ENCODE results near the gene XNDC1N.
"Not testable (repeated sequence)": the region's sequence is repeated elsewhere in the genome, so short reads cannot be mapped to it uniquely, and the experiment has no call there.

The XNDC1N gene

DNA sequence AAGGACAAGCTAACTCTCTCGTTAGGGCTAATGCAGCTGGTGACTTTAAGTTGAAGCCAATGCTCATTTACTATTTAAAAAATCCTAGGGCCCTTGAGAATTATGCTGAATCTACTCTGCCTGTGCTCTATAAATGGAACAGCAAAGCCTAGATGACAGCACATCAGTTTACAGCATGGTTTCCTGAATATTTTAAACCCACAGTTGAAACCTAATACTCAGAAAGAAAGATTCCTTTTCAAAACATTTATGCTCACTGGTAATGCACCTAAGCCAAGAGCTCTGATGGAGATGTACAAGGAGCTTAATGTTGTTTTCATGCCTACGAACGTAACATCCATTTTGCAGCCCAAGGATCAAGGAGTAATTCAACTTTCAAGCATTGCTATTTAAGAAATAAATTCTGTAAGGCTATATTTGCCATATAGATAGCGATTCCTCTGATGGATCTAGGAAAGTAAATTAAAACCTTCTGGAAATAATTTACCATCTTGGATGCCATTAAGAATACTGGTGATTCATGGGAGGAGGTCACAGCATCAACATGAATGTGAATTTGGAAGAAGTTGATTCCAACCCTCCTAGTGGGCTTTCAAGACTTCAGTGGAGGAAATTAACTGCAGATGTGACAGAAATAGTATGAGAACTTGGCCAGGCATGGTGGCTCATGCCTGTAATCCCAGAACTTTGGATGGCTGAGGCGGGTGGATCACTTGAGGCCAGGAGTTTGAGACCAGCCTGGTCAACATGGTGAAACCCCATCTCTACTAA lies 14.5 kb downstream of the XNDC1N start:
- no peak for TF ChIP-seq ZNF274 (IDR thresholded peaks at IDR 0.05; ENCODE audit: low read depth, low read length)
- H3K4me3 ChIP-seq (ENCODE audit: low read length) = no peak overlapping the region

DNA sequence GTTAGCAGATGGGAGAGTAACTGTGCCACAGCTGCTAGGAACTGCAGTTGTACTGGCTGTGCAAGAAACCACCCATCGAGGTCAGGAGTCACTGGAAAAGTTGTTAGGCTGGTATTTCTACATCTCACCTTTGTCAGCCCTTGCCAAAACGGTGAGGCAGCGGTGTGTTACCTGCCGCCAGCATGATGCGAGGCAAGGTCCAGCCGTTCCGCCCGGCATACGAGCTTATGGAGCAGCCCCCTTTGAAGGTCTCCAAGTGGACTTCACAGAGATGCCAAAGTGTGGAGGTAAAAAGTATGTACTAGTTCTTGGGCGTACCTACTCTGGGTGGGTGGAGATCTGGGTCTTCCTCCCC lies 16.4 kb downstream of the XNDC1N start:
- not testable (repeated sequence) for H3K4me3 ChIP-seq (ENCODE audit: low read length)

DNA sequence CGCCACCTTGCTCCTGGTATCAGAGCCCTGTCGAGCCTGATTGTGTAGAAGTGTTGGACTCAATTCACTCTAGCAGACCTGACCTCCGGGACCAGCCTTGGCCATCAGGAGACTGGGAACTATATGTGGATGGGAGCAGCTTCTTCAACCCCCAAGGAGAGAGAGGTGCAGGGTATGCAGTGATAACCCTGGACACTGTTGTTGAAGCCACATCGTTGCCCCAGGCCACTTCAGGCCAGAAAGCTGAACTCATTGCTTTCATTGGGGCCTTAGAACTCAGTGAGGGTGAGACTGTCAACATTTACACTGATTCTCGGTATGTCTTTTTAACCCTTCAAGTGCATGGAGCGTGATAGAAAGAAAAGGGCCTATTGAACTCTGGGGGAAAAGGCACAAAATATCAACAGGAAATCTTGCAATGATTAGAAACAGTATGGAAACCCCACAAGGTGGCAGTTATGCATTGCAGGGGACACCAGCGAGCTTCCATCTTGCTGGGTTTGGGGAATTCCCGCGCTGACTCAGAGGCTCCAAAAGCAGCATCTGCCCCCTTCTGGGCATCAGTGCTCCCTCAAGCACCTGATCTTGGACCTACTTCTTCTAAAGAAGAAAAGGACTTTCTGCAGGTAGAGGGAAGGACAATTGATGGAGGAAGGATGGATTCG lies 16.9 kb downstream of the XNDC1N start:
- not testable (repeated sequence) for H3K4me3 ChIP-seq (ENCODE audit: low read length)

DNA sequence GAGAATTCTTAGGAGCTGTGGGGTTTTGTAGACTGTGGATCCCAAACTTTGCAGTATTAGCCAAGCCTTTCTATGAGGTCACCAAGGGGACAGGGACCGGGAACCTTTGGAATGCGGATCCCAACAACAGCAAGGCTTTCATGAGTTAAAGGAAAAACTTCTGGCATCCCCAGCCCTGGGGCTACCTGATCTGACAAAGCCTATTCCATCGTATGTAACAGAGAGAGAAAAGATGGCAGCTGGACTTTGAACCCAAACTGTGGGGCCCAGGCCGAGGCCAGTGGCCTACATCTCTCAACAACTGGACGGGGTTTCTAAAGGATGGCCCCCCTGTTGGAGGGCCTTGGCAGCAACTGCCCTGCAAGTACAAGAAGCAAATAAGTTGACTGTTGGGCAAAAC lies 17.6 kb downstream of the XNDC1N start:
- H3K4me3 ChIP-seq (ENCODE audit: low read length) = not testable (repeated sequence)

DNA sequence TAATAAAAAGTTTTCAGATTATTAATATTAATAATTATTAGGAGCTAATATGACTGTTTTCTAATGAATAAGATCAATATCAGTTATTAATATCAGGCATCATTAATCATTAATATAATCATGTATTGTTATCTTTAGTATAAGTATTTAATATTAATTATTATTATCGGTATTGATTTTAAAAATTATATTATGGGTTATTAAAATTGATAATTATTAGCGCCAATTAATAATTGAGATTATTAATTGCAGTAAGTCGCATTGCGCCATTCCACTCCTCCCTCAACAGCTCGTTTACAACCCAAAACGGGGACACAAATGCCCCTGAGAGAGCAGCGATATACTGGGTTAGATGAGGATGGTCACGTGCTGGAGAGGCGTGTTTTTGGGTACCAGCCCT lies 20.2 kb downstream of the XNDC1N start:
- no peak for TF ChIP-seq ZNF274 (IDR thresholded peaks at IDR 0.05; ENCODE audit: low read depth, low read length)
- H3K4me3 ChIP-seq (ENCODE audit: low read length) = no peak overlapping the region

DNA sequence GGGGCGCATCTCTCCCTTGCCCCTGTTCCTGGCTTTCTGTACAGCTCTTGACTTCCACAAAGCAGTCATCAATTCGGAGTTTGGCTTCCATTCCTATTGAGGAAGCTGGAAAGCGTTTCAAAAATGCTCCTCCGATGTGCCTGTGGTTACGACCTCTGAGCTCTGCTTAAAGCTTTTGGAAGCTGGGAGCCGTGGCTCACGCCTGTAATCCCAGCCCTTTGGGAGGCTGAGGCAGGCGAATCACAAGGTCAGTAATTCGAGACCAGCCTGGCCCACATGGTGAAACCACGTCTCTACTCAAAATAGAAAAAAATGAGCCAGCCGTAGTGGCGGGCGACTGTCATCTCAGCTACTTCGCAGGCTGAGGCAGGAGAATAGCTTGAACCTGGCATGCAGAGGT lies 27.3 kb downstream of the XNDC1N start:
- H3K4me3 ChIP-seq (ENCODE audit: low read length) = not testable (repeated sequence)

DNA sequence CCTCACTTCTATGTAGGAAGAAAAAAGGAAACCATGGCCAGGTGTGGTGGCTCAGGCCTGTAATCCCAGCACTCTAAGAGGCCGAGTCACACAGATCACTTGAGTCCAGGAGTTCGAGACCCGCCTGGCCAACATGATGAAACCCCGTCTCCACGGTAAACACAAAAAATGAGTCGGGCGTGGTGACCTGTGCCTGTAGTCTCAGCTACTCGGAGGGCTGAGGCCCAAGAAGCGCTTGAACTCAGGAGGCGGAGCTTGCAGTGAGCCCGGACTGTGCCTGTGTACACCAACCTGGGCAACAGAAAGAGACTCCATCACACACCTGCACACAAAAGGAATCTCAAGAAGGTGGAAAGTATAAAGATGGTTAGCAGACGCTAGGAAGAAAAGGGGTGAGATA lies 32.4 kb downstream of the XNDC1N start:
- TF ChIP-seq ZNF274 (IDR thresholded peaks at IDR 0.05; ENCODE audit: low read depth, low read length) = no peak

DNA sequence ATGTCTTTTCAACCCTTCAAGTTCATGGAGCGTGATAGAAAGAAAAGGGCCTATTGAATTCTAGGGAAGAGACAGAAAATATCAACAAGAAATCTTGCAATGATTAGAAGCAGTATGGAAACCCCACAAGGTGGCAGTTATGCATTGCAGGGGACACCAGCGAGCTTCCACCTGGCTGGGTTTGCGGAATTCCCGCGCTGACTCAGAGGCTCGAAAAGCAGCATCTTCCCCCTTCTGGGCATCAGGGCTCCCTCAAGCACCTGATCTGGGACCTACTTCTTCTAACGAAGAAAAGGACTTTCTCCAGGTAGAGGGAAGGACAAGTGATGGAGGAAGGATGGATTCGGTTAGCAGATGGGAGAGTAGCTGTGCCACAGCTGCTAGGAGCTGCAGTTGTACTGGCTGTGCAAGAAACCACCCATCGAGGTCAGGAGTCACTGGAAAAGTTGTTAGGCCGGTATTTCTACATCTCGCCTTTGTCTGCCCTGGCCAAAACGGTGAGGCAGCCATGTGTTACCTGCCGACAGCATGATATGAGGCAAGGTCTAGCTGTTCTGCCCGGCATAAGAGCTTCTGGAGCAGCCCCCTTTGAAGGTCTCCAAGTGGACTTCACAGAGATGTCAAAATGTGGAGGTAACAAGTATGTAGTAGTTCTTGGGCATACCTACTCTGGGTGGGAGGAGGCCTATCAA lies 39.1 kb downstream of the XNDC1N start:
- H3K4me3 ChIP-seq (ENCODE audit: low read length) = not testable (repeated sequence)

More for the DNA sequence above, 32.4 kb downstream of the XNDC1N start:
- no peak overlapping the region for H3K4me3 ChIP-seq (ENCODE audit: low read length)

DNA sequence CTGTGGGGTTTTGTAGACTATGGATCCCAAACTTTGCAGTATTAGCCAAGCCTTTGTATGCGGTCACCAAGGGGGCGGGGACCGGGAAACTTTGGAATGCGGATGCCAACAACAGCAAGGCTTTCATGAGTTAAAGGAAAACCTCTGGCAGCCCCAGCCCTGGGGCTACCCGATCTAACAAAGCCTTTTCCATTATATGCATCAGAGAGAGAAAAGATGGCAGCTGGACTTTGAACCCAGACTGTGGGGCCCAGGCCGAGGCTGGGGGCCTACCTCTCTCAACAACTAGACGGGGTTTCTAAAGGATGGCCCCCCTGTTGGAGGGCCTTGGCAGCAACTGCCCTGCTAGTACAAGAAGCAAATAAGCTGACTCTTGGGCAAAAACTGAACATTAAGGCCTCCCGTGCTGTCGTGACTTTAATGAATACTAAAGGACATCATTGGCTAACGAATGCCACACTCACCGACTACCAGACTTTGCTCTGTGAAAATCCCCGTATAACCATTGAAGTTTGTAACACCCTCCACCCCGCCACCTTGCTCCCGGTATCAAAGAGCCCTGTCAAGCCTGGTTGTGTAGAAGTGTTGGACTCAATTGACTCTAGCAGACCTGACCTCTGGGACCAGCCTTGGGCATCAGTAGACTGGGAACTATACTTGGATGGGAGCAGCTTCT lies 39.9 kb downstream of the XNDC1N start:
- not testable (repeated sequence) for H3K4me3 ChIP-seq (ENCODE audit: low read length)

DNA sequence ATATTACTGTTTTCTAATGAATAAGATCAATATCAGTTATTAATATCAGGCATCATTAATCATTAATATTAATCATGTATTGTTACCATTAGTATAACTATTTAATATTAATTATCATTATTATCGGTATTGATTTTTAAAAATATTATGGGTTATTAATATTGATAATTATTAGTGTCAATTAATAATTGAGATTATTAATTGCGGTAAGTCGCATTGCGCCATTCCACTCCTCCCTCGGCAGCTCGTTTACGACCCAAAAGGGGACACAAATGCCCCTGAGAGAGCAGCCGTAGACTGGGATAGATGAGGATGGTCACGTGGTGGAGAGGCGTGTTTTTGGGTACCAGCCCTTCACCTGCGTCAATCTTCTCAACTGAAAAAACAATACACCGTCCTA lies 42.6 kb downstream of the XNDC1N start:
- H3K4me3 ChIP-seq (ENCODE audit: low read length) = not testable (repeated sequence)
